AG09319 (cell line): ENCODE measurements around the gene EIF5.
A peak's percentile ranks its signal among the peaks of the same experiment; 100 is the strongest.

Experiments
- DNase-seq: peaks from one replicate; pipeline ENCODE4 v3.0.0-alpha.2; 2010; ENCODE audit warnings: low read depth; ENCODE audit errors: extremely low read depth
- TF ChIP-seq, protein P1 (sequence below): IDR thresholded peaks from 2 replicates; pipeline ENCODE4 v1.5.1; 2011; ENCODE audit warnings: low read depth, mild to moderate bottlenecking, inconsistent platforms, low read length, moderate library complexity

The EIF5 gene

DNA sequence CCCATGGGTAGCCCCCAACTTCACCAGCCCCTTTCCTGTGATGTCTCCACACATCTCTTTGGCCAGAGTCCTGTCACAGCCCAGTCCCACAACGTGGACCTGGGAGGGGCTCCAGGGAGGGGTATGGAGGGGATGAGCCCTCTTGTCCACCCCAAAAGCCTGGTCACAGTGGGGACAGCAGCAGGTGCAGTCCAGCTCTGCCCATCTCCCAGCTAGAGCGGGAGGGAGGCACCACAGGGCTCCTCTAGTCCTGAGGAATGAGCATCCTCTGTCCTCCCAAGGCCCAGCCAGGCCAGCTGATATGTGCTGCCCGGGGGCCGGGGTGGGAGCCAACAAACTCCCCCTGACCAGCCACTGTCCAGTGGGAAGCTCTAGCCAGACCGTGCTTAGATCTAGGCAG, 43.5 kb upstream of the EIF5 start:
- DNase-seq: no peak
- TF ChIP-seq, protein P1, sequence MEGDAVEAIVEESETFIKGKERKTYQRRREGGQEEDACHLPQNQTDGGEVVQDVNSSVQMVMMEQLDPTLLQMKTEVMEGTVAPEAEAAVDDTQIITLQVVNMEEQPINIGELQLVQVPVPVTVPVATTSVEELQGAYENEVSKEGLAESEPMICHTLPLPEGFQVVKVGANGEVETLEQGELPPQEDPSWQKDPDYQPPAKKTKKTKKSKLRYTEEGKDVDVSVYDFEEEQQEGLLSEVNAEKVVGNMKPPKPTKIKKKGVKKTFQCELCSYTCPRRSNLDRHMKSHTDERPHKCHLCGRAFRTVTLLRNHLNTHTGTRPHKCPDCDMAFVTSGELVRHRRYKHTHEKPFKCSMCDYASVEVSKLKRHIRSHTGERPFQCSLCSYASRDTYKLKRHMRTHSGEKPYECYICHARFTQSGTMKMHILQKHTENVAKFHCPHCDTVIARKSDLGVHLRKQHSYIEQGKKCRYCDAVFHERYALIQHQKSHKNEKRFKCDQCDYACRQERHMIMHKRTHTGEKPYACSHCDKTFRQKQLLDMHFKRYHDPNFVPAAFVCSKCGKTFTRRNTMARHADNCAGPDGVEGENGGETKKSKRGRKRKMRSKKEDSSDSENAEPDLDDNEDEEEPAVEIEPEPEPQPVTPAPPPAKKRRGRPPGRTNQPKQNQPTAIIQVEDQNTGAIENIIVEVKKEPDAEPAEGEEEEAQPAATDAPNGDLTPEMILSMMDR: no peak

DNA sequence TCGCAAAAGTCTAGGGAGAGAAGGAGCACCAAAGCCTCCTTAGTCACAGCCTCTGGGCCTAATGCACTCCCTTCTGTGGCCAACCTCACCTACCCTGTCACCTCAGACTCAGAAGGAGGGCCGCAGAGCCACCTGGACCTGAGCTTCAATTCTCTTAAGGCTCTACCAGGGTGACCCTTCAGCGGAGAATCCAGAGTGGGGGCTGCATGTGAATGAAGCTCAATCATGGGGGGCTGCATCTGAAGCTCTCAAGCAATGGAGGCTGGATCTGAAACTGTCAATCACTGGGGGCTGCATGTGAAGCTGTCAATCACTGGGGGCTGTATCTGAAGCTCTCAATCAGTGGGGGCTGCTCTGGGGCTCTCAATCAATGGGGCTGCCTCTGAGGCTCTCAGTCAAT, 43.1 kb upstream of the EIF5 start:
- no peak for DNase-seq
- TF ChIP-seq, protein P1: no peak

DNA sequence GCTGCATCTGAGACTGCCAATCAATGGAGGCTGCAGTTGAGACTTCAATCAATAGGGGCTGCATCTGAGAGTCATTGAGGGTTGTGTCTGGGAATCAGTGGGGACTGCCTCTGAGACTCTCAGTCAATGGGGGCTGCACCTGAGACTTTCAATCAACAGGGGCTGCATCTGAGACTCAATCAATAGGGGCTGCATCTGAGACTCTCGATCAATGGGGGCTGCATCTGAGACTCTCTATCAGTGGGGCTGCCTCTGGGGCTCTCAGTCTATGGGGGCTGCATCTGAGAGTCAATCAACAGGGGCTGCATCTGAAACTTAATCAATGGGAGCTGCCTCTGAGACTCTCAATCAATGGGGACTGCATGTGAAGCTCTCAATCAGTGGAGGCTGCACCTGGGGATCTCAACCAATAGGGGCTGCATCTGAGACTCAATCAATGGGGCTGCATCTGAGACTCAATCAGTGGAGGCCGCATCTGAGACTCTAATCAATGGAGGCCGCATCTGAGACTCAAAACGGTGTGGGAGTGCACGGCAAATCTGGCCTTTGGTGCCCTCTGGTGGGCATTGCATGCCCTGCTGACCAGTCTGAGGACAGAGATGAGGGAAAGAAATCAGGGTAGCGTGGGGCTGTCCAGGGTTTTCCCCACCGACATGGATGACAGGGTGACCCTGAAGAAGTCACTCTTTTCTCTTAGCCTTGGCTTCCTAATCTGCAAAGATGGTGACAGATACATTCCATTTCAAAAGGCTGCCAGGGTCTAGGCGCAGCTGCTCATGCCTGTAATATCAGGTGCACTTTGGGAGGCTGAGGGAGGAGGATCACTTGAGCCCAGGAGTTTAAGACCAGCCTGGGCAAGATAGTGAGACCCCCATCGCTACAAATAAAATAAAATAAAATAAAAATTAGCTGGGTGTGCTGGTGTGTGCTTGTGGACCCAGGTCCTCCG, 41.3 kb upstream of the EIF5 start:
- DNase-seq: peak; percentile 29

DNA sequence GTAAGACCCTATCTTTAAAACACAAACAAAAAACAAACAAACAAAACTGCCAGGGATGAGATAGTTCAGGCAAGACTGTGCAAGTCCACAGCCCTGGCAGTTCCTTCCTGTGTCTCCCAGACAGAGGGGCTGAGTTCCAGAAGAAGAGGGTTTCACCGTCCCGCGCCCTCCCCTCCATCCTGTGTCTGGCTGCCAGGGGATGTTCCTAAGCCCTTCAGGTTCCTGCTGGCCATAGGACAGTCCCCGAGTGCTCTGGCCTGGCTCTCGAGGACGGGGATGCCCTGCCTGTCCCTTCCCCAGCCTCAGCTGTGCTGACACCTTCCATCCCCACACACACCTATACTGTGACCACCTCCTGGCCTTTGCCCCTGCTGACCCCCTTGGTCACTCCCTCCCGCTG, 40.6 kb upstream of the EIF5 start:
- TF ChIP-seq, protein P1: no peak
- no peak for DNase-seq

More for the DNA sequence above, 41.3 kb upstream of the EIF5 start:
- TF ChIP-seq, protein P1: peak; percentile 97

DNA sequence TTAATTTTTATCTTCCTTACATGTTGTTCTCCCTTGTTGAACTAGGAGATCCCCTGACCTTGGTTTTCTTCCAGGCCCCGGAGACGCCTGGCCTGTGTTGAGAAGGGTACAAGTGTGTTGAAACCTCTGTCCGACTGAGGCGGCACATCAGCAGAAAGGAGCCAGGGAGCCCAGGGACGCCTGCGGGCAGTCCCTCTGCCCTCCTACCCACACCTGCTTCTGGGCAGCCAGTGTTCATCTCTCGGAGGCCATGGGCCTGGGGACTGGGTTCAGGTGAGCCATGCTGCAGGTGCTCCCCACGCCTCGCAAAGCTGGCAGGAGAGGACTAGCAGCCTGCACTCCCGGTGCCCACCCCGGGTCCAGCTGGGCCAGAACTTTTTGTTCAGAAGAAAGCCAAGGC, 39.9 kb upstream of the EIF5 start:
- TF ChIP-seq, protein P1: no peak
- DNase-seq: no peak

DNA sequence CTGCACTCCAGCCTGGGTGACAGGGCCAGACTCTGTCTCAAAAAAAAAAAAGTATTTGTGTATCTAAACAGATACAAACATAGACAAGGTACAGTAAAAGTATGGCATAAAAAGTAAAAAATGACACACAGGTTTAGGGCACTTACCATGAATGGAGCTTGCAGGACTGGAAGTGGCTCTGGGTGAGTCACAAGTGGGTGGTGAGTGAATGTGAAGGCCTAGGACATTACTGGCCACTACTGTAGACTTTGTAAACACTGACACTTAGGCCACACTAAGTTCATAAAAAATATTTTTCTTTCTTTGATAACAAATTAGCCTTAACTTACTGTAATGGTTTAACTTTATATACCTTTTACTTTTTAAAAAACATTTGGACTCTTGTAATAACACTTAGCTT, 38.0 kb upstream of the EIF5 start:
- TF ChIP-seq, protein P1: no peak
- no peak for DNase-seq

DNA sequence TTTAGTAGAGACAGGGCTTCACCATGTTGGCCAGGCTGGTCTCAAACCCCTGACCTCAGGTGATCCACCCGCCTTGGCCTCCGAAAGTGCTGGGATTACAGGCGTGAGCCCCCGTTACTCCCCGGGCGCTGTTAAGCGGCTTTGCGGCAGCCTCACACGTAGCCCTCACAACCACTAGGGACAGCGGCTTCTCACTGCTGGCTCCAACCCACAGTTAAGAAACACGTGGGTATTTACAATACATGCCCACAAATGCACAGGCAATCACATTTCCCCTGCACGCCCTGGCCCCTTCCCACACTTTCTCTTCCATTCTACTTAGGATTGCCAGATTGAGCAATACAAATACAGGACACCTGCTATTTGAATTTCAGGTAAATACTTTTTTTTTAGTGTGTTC, 37.0 kb upstream of the EIF5 start:
- TF ChIP-seq, protein P1: no peak
- no peak for DNase-seq
